NCI-H1694 (cell line): ENCODE results near the gene CAV2.
"Not testable (repeated sequence)": the region's sequence is repeated elsewhere in the genome, so short reads cannot be mapped to it uniquely, and the experiment has no call there.

Experiments
- DNase-seq: peaks from one replicate; lab custom pipeline; 2025; lab: John Stamatoyannopoulos, UW

The CAV2 gene, protein sequence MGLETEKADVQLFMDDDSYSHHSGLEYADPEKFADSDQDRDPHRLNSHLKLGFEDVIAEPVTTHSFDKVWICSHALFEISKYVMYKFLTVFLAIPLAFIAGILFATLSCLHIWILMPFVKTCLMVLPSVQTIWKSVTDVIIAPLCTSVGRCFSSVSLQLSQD

DNA sequence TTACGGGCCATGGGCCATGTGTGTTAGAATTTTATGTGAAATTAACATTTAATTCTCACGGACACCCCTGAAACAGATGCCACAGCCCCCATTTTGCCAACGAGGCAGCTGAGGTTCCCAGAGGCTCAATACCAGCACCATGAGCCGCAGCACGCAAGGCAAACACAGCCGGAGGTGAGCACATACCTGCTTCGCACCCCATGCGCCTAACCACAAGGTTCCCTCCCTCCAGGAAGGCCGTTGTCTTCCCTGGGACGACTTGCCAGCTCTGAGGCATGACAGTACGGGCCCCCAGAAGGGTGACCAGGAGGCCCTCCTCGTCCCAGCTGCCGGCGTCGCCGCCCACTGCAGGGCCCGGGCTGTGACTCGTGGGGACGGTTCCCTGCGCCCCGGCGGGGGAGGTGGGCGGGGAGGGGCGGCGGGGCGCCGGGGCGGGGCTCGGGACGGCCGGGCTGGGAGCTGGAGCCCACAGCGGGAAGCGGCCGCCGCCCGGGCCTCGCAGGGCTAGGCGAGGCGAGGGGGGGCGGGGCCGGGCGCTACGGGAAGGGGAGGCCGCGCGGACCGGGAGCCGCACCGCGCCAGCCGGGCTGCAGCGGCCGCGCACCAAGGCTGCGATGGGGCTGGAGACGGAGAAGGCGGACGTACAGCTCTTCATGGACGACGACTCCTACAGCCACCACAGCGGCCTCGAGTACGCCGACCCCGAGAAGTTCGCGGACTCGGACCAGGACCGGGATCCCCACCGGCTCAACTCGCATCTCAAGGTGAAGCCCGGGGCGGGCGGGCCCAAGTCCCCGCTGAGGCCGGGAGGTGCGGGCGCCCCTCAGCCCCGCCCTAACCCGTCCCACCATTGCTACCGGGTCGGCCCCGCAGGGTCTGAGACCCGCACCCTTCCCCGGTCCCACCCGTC lies at the start of gene CAV2:
TSS of gene CAV2 (plus strand) at position 571 of the 910 bp plus-strand sequence. CDS start at position 615, 44 bp downstream.
- no peak for DNase-seq

DNA sequence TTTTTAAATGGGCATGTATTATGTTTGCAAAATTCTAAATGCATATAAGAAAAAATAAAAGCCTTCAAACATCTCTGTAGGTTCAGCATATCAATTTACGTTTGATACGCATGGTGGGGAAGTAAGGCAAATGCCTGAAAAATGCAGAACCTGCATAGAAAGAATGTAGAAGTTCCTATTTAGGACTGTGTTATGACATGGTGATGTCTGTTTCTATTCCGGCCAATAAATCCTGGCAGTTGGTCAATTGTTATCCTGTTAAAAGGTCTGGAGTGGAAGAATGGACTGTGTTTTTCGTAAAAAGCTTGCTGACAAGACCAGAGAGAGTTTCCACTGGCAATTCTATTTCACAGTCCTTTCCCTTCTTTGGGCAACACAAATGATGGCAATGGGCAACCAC lies 49.6 kb upstream of the CAV2 start:
- no peak for DNase-seq

DNA sequence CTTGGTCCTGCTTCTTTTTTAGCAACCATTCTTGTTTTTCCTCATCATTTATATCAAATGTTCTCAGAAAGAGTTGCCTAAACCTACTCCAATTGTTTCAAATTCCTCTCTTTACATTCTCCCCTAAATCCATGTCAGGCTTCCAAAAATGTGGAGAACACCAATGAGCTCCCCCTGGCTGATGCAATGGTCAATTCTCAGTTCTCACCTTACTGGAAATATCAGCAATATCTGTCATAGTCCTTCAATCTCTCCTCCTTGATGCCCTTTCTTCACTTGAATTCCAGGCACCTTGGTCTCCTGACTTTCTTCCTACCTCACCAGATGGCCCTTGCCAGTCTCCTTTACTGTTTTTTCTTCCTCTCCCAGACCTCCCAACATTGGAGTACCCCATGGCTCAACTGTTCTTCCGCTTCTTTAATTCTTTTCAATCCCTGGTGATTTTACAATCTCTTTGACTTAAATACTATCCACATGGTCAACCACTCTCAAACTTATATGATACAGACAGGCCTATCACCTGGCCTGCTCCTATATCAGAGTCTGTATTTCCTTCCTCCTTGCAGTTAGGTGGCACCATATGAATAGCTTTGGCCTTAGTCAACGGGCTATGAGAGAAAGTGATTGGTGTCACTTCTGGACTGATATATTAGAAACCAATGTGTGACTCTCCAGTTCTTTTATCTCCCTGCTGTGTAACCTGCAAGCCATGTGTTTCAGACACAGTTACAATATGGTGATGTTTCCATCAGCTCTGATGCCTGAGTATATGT lies 47.4 kb upstream of the CAV2 start:
- no peak for DNase-seq

DNA sequence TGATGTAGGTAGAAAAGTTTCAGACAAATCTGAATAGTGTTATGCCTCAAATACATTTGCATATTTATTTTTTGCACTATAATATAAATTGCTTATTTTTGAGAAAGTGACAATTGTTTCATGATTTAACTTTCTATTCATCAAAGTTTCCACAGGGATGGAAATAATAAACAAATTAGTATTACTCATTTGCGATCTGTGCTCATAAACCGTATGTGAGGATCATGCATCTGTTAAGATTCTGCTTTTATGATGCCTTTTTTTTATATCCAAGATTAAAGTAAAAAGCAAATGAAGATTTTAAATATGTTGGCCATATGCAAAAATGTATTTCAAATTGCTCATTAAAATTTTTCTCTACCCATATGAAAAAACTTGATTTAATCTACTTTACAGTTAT lies 45.2 kb upstream of the CAV2 start:
- DNase-seq: no peak

DNA sequence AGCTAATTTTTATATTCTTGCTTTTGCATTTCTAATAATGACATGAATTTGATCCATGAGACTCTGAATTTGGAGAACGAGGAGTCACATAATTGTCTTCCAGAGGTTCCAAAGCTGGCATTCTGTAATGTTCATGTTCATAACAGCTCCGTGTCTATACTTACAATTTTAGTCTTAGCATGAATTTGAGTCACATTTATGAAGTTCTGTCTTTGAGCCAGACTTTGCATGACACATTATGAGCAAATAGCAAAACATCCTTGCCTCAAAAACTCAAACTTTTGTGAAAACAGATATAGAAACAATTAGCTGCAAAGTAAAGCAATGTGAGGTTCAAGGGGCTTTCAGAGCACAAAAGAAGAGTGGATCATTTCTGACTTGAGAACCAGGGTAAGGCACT lies 44.5 kb upstream of the CAV2 start:
- DNase-seq: no peak

DNA sequence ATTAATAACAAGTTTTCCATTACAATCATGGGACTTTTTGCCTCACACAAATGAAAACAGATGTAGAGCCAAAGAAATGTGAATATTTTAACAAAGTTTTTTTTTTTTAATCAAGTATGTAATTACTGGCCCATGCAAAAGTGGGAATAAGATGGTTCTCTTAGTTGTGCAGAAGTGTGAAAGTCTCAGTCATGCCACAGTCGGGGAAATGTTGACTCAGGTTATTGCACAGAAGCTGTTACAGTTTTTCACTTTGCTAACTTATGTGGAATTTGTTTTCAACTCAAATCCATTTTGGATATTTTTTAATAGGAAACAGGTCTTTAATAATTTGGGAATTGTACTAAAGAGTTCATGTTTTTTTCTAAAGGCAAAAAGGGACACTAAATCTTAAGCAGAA lies 44.0 kb upstream of the CAV2 start:
- no peak for DNase-seq

DNA sequence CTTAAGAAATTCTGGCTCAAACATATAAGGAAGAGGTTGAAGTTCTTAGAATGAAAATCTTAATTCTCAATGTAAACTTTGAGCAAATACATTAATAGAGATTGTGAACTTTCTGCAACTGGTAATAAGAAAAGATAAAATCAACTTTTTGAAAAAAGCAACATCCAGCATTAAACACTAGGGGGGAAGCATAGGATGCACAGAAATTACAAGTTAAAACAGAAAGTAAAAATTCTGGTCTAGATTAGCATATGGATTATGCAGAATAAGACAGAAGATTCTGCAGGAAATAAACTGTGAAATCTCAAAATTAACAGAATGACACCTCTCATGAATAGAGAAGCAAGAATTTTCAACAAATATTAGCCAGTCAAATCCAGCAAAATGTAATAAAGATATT lies 38.0 kb upstream of the CAV2 start:
- no peak for DNase-seq

DNA sequence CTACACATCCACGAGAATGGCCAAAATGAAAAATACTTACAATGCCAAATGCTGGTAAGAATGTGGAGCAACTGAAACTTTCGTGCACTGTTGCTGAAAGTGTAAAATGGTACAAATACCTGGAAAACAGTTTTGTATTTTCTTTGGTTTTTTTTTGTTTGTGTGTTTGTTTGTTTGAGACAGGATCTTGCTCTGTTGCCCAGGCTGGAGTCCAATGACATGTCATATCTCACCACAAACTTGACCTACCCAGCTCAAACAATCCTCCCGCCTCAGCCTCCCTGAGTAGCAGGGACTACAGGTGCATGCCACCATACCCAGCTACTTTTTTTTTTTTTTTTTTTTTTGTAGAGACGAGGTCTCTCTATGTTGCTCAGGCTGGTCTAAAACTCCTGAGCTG lies 35.6 kb upstream of the CAV2 start:
- DNase-seq: no peak

DNA sequence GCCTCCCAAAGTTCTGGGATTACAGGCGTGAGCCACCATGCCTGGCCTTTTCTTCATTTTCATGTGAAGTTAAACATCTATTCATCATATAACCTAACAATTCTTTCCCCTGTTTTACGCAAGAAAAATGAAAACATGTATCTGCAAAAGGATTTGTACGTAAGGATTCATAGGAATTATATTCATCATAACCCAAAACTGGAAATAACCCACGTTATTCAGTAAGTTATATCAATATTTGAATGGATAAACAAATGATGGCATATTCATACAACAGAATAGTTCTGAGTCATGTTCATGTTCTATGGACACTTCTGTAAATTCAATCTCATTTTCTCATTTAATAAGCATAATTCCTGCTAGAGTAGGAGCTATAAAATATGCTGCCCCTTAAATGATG lies 35.2 kb upstream of the CAV2 start:
- DNase-seq: no peak

DNA sequence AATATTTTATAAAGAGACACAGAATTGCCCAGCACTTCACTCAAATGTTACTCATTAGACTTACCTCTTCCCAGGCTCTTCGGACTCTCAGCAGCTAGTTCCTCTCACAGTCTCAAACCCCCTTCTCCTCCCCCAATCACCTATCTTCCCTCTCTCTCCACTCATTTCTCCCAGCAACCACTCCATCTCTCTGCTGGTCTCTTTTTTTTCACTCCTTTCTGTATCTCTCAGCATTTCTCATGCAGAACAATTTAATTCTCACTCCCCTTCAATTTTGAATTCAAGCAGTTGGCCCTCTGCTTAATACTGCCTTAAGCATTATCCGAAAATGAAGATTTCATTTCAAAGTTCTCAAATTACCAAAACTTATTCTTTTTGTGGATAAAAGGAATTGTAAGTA lies 34.4 kb upstream of the CAV2 start:
- DNase-seq: no peak

DNA sequence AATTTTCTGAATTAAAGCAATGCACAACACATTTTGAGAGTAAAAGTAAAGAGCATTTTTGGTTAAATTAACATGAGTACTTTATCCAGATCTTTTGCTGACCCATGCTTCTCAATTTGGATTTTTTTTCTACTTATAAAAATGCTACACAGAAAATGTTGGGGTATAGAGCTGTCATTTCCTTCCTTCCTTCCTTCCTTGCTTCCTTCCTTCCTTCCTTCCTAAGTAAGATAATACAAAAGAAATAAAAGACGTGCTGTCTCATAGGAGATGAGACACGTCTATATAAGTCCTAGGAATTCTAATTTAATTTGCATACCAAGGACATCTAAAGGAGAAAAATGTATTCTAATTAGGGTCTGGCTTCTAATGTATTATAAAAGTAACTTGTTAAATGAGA lies 31.0 kb upstream of the CAV2 start:
- DNase-seq: no peak

DNA sequence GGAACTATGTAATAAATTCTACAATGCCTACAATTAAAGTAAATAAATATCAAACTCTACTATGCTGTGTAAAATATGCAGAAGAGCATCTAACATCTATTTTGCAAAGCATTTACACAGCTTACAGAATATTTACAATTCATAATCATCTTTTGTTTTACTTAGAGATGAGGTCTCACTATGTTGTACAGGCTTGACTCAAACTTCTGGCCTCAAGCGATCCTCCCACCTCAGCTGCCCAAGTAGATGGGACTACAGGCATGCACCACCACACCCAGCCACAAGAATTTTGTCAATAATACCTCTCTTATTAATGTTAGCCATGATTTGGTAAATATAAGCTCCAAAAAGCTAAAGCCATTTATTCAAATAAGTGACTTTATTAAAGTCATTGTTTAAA lies 21.9 kb upstream of the CAV2 start:
- no peak for DNase-seq

DNA sequence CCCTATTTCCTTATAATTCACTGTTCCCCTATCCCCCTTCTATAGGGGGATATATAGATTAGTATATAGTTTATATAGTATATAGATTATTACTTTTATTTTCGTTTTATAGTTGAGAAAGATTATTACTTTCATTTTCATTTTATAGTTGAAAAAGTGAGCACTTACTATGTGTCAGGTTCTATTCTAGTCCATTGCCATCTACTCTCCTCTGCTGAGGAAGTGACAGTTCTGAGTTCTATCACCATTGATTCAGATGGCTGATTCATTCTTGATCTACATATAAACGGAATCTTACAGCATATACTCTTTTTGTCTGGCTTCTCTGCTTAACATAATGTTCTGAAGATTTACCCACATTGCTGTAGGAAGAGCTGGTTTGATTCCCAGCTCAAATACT lies 20.7 kb upstream of the CAV2 start:
- DNase-seq: no peak

DNA sequence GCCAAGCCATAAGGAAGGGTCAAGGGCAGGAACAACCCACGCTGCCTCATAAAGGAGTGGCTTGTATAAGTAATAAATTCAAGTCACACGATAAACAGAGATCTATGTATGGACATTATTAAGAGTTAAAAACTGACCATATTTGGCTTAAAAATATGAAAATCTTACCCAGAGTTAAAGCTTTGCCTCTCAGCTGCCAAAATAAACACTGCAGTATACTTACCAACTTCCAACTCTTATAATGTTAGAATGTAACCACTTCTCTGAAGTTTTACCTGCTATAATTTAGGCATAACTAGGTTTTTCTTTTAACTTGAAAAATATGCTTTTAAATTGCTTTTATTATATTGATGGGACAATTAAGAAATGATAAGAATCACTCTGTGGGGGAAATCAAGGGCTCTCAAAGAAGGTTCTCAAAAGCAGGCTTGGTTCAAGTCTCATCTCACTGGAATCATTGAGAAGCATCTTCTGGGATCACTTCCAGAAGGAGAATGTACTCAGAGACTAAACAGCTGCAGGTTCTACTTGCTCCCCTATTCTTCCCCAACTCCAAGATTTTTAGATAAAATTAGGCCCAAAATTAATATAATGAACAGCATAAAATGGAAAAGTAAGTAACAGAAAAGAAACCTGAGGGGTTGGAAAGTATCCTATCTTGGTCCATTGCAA lies 16.1 kb upstream of the CAV2 start:
- DNase-seq: no peak

DNA sequence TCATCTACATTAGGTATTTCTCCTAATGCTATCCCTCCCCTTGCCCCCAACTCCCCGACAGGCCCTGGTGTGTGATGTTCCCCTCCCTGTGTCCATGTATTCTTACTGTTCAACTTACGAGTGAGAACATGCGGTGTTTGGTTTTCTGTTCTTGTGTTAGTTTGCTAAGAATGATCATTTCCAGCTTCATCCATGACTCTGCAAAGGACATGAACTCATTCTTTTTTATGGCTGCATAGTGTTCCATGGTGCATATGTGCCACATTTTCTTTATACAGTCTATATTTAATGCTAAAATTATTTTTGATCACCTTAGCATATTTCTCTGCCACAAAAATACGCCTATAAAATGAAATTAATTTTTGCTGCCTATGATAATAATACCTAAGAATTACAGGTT lies 15.1 kb upstream of the CAV2 start:
- not testable (repeated sequence) for DNase-seq

DNA sequence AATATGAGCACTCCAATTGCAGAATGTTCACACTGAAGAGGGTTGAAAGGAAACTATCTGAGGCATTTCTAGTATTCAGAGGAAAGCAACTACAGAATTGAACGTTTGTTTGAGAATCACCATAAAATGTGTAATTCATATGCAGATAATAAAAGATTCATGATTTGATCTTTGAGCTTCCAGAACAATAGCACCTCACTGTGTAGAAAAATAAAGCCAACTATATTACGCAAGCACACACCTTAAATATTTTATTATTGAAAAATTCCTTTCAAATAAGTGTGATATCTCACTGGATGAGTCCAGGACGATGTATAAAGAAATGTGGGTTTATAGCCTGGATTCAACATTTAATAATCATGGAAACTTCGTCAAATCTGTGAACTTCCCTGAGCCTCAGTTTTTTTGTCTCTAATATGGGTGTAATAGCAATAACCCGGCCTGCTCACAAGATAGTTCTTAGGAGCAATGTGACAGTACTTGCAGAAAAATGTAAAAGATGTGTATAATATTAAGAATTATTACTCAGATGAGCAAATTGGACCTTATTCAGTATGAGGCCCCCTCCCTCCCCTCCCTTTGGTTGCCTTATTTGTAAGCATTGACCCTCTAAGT lies 11.5 kb upstream of the CAV2 start:
- no peak for DNase-seq

DNA sequence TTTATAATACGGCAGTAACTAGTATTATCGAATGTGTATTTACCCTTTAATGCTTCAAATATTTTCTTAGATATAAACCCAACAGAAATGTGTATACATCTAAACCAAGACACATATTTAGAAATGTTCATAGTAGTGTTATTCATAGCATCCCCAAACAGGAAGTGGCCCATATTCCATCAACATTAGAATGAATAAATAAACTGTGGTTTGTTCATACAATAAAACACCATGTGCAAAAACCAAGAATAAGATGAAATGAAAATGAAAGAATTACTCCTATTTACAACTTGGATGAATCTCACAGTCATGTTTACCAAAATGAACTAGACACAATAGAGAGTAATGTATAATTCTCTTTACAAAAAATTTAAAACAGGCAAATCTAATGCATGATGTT lies 9.2 kb upstream of the CAV2 start:
- no peak for DNase-seq

DNA sequence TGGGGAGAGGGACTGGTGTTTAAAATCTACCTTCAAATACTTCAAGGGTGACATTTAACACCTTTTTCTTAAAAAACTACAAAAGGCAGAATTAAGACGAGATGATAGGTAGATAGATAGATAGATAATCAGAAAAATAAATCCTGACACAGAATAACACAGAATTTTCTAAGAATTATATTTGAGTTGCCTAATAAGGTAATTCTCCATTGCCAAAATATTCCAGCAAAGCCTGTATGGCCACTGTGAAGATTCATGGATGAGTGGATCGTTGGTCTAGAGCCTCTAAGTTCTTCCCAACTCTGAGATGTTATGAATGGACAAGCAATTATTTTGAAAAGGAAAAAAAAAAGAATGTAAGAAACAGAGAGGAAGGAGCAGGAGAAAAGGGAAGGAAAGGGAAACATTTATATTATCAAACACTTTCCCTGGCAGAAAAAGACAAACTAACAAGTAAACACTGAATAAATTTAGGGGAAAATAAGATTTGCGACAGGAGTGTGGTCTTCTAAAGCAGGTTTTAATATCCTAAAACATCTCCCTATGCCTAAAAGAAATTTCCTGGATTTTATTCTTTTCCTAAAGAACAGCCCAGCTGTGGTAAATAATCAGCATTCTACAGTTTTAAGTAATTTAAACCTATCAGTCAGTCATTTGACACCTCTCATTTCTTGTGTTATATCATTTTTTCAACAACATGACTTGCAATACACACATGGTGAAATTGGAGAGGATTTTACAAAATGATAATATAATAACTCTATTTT lies 7.5 kb upstream of the CAV2 start:
- no peak for DNase-seq

DNA sequence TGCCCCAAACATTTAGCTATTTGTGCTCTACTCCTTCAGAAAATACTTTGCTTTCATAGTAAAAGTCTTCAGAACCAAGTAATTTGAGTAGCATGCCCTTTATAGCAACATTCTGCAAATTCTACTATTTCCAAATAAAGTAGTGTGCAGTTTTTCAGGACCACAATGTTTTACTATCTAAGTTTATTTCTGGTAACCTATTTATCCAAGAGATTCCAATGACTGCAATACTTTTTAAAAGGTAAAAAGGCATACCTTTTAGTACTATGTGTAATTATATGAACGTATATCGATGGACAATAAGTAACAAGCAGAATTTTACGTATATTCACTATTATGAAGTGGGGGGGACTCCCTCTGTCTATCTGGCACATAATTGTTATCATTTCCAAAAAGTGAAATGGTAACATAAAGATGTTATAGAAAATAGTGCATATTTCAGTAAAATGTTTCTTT lies 6.9 kb upstream of the CAV2 start:
- DNase-seq: no peak

DNA sequence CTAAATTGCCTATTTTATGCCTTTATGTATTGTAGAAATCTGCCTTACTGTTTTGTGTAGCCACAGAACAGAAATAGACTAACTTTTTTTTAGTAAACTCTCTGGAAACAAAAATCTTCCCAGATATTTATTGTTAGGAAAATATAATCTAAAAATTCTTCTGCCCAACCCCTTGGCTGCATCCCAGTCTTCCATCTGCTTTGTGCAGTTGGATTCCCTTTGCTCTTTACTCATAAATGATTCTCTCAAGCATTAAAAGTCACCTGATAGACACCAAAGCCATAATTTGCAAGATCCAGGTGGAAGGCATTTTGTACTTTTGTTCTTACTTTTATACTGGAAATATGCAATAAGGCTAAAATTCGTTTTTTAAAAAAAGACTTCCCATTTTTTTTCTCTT lies 6.1 kb upstream of the CAV2 start:
- no peak for DNase-seq

DNA sequence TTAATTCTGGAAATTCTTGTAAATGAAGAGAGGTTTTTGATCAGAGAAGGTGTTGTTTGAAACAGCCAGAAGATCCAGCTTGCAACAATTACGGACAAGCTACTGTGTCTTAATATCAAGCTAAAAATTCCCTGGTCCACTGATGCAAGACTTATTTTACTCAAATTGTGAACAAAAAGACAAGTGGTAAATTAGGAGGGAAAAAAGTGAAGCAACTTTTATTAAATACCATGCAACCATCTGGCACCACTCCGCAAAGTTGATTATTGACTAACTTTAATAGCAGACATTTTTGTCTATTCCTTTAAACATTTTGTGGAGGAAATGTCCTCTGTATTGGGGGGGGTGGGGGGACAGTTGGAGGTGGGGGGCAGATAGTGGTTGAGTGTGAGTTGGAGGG lies 5.1 kb upstream of the CAV2 start:
- DNase-seq: no peak
